Mammary epithelial cell (primary cell): ENCODE data around the gene NUDT3.

Experiments
- EZH2 ChIP-seq: IDR thresholded peaks from 2 replicates; pipeline ENCODE4 v1.6.1; 2012; ENCODE audit warnings: low read length, inconsistent platforms, borderline replicate concordance
- TF ChIP-seq, protein P1 (sequence below), 2 donors: IDR thresholded peaks in 1 of 2; conservative IDR thresholded peaks in 1 of 2; 2 replicates each; pipeline ENCODE4 v1.5.1; 2011 to 2012; ENCODE audit warnings: inconsistent platforms in 2 of 2, low read length in 2 of 2, mild to moderate bottlenecking in 2 of 2, control low read depth in 1 of 2, low read depth in 1 of 2; ENCODE audit not compliant: insufficient read depth in 1 of 2; ENCODE audit errors: extremely low read depth in 1 of 2

DNA sequence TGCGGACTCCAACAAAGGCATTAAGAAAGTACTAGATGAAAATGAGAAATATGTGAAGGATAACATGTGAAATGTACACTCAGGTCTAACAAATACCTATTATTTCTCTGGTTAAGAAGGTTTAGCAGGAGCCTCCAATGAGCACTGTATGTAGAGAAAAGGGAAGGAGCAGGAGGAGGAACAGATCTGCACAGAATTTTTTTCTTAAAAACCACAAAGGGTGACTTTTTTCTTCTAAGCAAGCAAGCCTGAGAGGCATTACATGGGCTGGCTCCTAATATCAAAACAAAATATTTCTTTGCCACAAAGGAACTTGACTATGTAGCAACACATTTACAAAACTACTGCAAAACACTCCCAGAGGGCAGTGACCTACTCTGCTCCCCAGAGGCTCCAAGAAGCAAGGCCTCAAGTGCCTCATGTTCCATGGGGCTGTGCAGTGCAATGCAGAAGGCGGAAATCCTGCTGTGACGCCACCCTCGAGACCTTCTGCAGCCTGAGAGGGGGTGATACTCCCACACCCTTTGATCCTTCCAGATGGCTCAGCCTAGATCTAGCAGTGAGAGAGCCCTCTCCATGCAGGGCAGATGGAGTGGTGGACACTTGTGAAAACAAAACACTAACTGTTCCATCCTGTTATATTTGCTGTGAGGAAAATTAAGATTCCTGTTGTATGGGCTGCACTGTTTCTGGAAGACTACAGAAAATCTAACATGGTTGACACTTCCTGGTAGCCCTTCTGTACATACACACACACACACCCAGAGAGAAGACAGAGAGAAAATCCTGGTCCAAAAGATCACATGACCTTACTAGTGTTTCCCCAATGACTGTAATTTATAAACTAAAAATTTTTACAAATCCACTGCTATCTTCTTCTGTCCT is 107.7 kb downstream of the NUDT3 start:
- TF ChIP-seq, protein P1, sequence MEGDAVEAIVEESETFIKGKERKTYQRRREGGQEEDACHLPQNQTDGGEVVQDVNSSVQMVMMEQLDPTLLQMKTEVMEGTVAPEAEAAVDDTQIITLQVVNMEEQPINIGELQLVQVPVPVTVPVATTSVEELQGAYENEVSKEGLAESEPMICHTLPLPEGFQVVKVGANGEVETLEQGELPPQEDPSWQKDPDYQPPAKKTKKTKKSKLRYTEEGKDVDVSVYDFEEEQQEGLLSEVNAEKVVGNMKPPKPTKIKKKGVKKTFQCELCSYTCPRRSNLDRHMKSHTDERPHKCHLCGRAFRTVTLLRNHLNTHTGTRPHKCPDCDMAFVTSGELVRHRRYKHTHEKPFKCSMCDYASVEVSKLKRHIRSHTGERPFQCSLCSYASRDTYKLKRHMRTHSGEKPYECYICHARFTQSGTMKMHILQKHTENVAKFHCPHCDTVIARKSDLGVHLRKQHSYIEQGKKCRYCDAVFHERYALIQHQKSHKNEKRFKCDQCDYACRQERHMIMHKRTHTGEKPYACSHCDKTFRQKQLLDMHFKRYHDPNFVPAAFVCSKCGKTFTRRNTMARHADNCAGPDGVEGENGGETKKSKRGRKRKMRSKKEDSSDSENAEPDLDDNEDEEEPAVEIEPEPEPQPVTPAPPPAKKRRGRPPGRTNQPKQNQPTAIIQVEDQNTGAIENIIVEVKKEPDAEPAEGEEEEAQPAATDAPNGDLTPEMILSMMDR (conservative IDR thresholded peaks at IDR 0.05 in 1 of 2, IDR thresholded peaks at IDR 0.05 in 1 of 2; ENCODE audit: extremely low read depth in 1 of 2, insufficient read depth in 1 of 2, low read depth in 1 of 2, low read length in 2 of 2): no peak
- TF ChIP-seq EZH2: no peak
